DOHH2 (cell line): ENCODE data around the gene DPYD.

Experiments
- EZH2phosphoT487 ChIP-seq: fragments of 200-600 bp; sonication (generic); IDR thresholded peaks from 2 replicates; pipeline ENCODE4 v1.6.1; 2017; ENCODE audit warnings: borderline replicate concordance, mild to moderate bottlenecking, antibody characterized with exemption, low read length, moderate library complexity, mixed read lengths
- TF ChIP-seq, protein P1 (sequence below): fragments of 200-600 bp; sonication (generic); IDR thresholded peaks from one replicate; pipeline ENCODE4 v1.5.1; 2014; ENCODE audit warnings: antibody characterized with exemption, mild to moderate bottlenecking, low read depth, low read length; ENCODE audit not compliant: poor library complexity, severe bottlenecking

DNA sequence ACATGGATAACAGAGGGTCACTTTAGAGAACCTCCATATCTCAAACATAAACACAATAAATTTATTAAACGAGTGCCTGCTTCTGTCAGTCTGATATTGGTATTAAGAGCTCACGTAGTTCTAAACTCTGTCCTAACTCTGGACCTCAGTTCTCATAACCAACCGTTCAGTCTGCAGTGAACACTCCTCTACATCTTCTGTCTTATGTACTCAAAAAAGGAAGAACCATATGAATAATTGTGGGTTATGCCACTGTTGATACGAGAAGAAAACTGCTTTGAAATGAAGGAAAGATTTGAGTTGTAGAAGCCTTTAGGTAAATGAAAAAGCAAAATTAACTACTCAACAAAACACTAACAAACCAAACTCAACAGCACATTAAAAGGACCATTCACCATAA, 53.7 kb downstream of the DPYD start:
- TF ChIP-seq, protein P1, sequence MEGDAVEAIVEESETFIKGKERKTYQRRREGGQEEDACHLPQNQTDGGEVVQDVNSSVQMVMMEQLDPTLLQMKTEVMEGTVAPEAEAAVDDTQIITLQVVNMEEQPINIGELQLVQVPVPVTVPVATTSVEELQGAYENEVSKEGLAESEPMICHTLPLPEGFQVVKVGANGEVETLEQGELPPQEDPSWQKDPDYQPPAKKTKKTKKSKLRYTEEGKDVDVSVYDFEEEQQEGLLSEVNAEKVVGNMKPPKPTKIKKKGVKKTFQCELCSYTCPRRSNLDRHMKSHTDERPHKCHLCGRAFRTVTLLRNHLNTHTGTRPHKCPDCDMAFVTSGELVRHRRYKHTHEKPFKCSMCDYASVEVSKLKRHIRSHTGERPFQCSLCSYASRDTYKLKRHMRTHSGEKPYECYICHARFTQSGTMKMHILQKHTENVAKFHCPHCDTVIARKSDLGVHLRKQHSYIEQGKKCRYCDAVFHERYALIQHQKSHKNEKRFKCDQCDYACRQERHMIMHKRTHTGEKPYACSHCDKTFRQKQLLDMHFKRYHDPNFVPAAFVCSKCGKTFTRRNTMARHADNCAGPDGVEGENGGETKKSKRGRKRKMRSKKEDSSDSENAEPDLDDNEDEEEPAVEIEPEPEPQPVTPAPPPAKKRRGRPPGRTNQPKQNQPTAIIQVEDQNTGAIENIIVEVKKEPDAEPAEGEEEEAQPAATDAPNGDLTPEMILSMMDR, result no peak
- TF ChIP-seq EZH2phosphoT487, result no peak
